Thoracic aorta (tissue), 2 donors: ENCODE measurements around the gene AXIN1. TPM values are rescaled to one million over a fixed set of nuclear protein-coding genes. Genes with fewer than 3 reads are reported as not detected.

ENCODE experiments used
- ATAC-seq: fragments of 150-250 bp; one replicate; pipeline ENCODE4 v1.8.0; 2017; ENCODE audit warnings: low read depth; ENCODE audit not compliant: insufficient number of reproducible peaks, low FRiP score
- DNase-seq: peaks from one replicate; pipeline ENCODE4 v3.0.0-alpha.2; 2020; ENCODE audit warnings: low spot score
- H3K27ac ChIP-seq, 2 donors: fragments of 200-600 bp; sonication (generic); 1 replicate in 1 of 2; 2 replicates in 1 of 2; pipeline ENCODE4 v1.5.1; 2016; ENCODE audit warnings: mild to moderate bottlenecking in 2 of 2, moderate library complexity in 2 of 2
- H3K27me3 ChIP-seq: fragments of 200-600 bp; sonication (generic); replicated peaks from 2 replicates; pipeline ENCODE4 v1.6.0; 2016; ENCODE audit warnings: mild to moderate bottlenecking; ENCODE audit not compliant: insufficient read depth
- H3K36me3 ChIP-seq: fragments of 200-600 bp; sonication (generic); one replicate; pipeline ENCODE4 v1.5.1; 2016
- H3K4me1 ChIP-seq, 2 donors: fragments of 200-600 bp; sonication (generic); 1 replicate in 1 of 2; 2 replicates in 1 of 2; pipeline versions ENCODE4 v1.5.1 to v1.6.0; 2016; ENCODE audit warnings: low read depth in 2 of 2, mild to moderate bottlenecking in 1 of 2; ENCODE audit not compliant: control insufficient read depth in 1 of 2
- H3K4me3 ChIP-seq: fragments of 200-600 bp; sonication (generic); 2 replicates; pipeline ENCODE4 v1.5.1; 2016; ENCODE audit warnings: mild to moderate bottlenecking
- H3K9me3 ChIP-seq: fragments of 200-600 bp; sonication (generic); 2 replicates; pipeline ENCODE4 v1.5.1; 2016
- total RNA-seq, 2 donors: library from RNA; depleted of rRNA; stranded (reverse); fragments of >200 nt; gene quantifications; one replicate each; pipeline versions ENCODE4 v1.1.0 to v1.2.3, GENCODE V29; 2016
- TF ChIP-seq, protein P1 (sequence below): fragments of 200-600 bp; sonication (generic); IDR thresholded peaks from one replicate; pipeline ENCODE4 v1.5.1; 2019; ENCODE audit warnings: antibody characterized with exemption

The AXIN1 gene
- total RNA-seq, 2 donors from 2014 or later, result 20.0 to 27.2 TPM

DNA sequence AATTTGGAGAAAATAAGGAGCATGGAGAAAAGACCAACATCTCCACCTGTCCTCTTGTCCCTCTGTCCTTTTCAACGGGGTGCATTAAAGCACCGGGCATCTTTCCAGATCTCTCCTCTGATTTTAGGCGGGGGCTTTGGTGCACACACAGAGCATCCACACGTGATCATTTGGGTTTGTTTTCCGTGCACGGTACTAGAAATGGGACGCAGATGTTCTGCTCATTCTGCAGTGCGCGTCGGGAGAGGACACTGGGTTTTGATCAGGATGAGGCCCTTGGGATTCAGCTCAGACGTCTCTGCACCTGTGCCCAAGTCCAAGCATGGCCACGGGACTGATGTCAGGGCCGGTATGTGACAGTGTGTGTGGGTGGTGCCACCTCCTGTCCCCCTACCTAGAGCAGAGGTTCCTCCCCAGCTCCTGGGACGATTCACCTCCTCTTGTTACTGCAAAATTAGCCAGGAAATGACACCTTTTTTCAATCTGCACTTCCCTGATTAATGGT, 37.7 kb downstream of the AXIN1 start:
- ATAC-seq (no peak), DNase-seq (no peak)
- no peaks in the 10 kb centered on the region for H3K9me3 ChIP-seq
- H3K27me3 ChIP-seq, result no peaks in the 10 kb centered on the region
- no peak overlapping the region for H3K4me3 ChIP-seq
- no peak overlapping the region for H3K27ac ChIP-seq
- TF ChIP-seq, protein P1, sequence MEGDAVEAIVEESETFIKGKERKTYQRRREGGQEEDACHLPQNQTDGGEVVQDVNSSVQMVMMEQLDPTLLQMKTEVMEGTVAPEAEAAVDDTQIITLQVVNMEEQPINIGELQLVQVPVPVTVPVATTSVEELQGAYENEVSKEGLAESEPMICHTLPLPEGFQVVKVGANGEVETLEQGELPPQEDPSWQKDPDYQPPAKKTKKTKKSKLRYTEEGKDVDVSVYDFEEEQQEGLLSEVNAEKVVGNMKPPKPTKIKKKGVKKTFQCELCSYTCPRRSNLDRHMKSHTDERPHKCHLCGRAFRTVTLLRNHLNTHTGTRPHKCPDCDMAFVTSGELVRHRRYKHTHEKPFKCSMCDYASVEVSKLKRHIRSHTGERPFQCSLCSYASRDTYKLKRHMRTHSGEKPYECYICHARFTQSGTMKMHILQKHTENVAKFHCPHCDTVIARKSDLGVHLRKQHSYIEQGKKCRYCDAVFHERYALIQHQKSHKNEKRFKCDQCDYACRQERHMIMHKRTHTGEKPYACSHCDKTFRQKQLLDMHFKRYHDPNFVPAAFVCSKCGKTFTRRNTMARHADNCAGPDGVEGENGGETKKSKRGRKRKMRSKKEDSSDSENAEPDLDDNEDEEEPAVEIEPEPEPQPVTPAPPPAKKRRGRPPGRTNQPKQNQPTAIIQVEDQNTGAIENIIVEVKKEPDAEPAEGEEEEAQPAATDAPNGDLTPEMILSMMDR, result no peak
- peaks cover 29% of the 10 kb centered on the region for H3K36me3 ChIP-seq
- no peaks in the 10 kb centered on the region for H3K4me1 ChIP-seq

- H3K27ac ChIP-seq, result no peak overlapping the region
- ATAC-seq (no peak), DNase-seq (no peak)
- H3K36me3 ChIP-seq, result peaks cover 29% of the 10 kb centered on the region
- no peaks in the 10 kb centered on the region for H3K27me3 ChIP-seq
- H3K9me3 ChIP-seq, result no peaks in the 10 kb centered on the region
- TF ChIP-seq, protein P1, result no peak
- H3K4me3 ChIP-seq, result no peak overlapping the region
- H3K4me1 ChIP-seq, result no peaks in the 10 kb centered on the region
These were observed 38.2 kb downstream of the AXIN1 start for GRCh38 chr16:314351-314750.

DNA sequence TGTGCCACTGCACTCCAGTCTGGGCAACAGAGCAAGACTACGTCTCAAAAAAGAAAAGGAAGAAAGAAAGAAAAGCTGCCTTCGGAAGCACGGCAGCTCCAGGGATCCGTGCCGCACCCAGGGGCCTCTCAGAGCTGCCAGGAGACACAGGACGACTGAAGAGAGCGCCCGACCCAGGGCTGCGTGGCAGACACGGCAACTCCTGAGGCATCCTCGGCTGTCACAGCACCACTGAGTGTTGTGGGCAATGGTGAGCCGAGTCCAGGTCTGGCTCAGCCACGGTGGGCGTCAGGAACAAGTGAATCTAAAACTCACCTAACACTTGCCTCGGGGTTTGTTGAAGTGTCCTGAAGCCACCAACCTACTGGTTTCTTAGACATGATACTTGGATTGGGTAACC, 40.8 kb downstream of the AXIN1 start:
- Histone ChIP-seq H3K4me3 (no peak overlapping the region), H3K4me1 (no peaks in the 10 kb centered on the region), H3K9me3 (no peaks in the 10 kb centered on the region), H3K36me3 (peaks cover 18% of the 10 kb centered on the region), H3K27me3 (no peaks in the 10 kb centered on the region), H3K27ac (no peak overlapping the region)
- no peak for DNase-seq
- TF ChIP-seq, protein P1, result no peak
- ATAC-seq, result no peak

- peaks cover 18% of the 10 kb centered on the region for H3K36me3 ChIP-seq
- H3K9me3 ChIP-seq, result no peaks in the 10 kb centered on the region
- no peak overlapping the region for H3K4me3 ChIP-seq
- no peaks in the 10 kb centered on the region for H3K27me3 ChIP-seq
- H3K4me1 ChIP-seq, result no peaks in the 10 kb centered on the region
- H3K27ac ChIP-seq, result no peak overlapping the region
- TF ChIP-seq, protein P1, result no peak
- ATAC-seq, result no peak
- no peak for DNase-seq
These were observed 43.0 kb downstream of the AXIN1 start for GRCh38 chr16:309476-309875.

- no peak overlapping the region for H3K4me3 ChIP-seq
- H3K36me3 ChIP-seq, result peaks cover 4% of the 10 kb centered on the region
- no peaks in the 10 kb centered on the region for H3K4me1 ChIP-seq
- ATAC-seq (no peak), DNase-seq (no peak)
- H3K27me3 ChIP-seq, result no peaks in the 10 kb centered on the region
- no peaks in the 10 kb centered on the region for H3K9me3 ChIP-seq
- H3K27ac ChIP-seq, result no peak overlapping the region
- TF ChIP-seq, protein P1, result no peak
These were observed 44.7 kb downstream of the AXIN1 start for GRCh38 chr16:307691-308312.
